Activated CD8-positive, alpha-beta memory T cell treated with anti-CD3 and anti-CD28 coated beads for 4 hours (primary cell): ENCODE results near the gene PTCH1.

Source experiments
- DNase-seq, 2 donors: peaks; one replicate each; pipeline ENCODE4 v3.0.0-alpha.2; 2020; ENCODE audit warnings: low read depth in 2 of 2

The PTCH1 gene

GRCh38 chr9:95499046-95499676 is 17.6 kb downstream of the PTCH1 start:
- no peak for DNase-seq

DNA sequence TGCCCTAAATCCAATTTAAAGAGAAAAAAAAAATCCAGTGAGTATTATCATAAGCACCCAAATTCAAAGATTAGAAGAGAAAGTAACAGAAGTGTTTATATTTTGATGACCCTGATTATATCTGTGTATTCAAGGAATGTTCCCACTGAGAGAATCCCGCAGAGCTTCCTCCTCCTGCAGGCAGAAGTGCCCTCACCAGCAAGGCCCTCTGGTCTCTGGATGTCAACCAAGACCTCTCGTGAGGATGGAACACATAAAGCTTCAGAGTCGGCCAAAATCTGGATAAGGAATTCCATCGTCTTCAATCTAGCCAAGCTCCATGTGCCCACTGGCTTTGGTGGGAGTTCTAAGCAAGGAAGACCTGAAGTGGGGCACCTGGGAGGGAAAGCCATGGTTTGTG is 18.1 kb downstream of the PTCH1 start:
- no peak for DNase-seq

DNA sequence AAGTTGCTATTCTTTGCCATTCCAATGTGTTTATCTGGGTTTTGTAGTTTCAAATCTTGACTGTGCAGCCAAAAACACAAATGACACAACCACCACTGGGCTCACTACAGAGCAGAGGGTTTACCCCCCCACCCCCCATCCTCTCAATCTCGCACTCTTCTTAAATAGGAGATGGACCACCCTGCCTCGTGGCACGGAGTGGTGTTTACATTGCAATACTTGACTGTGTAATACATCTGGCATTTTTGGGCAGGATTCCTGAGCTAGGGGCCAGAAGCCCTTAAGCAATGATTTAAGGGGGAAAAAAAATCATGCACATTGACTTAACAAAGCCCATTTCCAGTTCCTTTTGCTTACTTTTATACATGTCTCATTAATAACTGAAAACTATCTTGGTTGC is 19.0 kb downstream of the PTCH1 start:
- DNase-seq, result no peak

GRCh38 chr9:95496687-95497086 is 20.1 kb downstream of the PTCH1 start:
- no peak for DNase-seq

DNA sequence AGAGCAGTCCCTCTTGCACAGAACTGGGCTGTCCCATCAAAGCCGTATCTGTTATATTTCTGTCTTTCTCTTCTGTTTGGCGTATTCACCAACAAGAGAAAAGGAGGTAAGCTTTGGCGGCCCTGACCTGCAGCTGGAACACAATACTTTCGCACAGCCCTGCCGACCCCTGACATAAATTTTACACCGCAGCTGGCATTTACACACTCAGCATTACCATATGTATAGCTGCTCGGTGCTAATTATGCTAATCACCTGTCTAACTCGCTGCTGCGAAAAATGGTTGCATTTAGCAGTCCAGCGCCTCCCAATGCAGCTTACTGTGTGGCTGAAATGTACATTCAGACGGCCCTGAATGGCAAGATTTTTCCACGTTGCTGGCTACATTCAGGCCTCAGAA is 20.8 kb downstream of the PTCH1 start:
- no peak for DNase-seq

GRCh38 chr9:95495529-95495928 is 21.2 kb downstream of the PTCH1 start:
- no peak for DNase-seq

- peak; percentile 62 to 65 for DNase-seq
These were observed 22.1 kb downstream of the PTCH1 start for GRCh38 chr9:95494416-95495371.

DNA sequence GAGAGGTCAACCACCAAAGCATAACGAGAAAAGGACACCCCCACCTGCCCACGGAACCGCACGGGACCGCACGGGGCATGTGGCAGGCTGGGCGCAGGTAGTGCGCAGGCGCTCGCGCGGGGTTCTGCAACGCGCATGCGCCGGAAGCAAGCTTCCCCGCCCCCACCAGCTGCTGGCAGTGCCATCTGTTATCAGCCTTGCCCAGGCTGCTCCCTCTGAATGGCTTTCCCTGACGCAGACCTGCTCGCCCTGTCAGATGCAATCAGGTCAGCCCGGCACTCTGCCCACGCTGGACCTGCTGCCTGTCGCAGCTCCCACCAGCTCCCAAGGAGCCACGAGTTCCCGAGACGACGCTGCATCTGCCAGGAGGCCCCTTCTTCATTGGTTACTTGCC is 22.8 kb downstream of the PTCH1 start:
- DNase-seq, result no peak

GRCh38 chr9:95493402-95493801 is 23.4 kb downstream of the PTCH1 start:
- no peak for DNase-seq

DNA sequence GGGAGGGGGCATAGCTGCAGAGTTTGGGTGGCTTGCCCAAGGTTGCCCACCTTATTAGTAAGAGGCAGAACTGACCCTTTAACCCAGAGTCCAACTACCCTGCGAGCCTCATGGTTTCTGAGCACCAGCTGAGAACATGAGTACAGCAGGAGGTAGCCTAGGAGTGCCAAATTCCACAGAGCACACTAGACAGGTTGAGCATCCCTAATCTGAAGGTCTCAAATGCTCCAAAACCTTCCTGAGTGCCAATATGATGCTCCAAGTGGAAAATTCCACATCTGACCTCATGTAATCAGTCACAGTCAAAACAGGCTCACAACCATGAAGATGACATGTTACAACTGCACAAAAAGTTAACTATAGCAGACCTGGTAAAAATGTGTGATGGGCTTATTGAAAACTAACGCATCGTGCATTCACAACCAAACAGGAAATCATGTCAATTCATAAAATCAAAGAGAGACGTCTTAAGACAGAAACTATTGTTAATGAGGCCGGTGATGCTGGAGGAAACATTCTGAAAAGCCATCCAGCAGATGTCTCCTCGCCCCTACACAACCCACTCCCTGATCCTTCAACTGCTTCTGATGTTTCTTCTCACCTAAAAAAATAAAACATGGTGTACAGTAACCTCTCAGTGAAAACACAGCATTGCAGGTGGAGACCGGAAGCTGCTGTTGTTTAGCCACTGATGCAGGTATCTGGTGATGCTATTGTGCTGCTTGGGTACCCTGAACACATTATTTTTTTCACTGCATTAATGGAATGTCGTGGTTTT is 25.0 kb downstream of the PTCH1 start:
- no peak for DNase-seq

DNA sequence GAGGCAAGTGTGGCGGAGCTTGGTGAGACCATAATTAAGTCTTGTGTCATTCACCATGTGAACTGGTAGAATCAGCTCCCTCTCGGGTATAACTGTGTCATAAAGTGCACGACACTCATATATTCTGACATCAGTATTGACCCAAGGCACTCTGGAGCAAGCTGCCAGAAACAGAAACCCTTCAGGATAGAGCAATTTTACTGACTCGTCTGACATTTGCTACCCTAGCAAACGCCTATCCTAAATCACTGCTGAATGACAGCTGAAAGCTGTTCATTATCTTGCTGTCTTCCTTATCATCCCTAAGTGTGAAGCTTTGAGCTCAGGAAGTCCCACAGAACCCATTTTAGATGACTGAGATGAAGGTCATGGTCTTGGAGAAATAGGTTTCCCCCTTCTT is 27.8 kb downstream of the PTCH1 start:
- no peak for DNase-seq

GRCh38 chr9:95486318-95486717 is 30.5 kb downstream of the PTCH1 start:
- no peak for DNase-seq

- DNase-seq, result no peak
These were observed 32.5 kb downstream of the PTCH1 start for GRCh38 chr9:95484225-95484624.

DNA sequence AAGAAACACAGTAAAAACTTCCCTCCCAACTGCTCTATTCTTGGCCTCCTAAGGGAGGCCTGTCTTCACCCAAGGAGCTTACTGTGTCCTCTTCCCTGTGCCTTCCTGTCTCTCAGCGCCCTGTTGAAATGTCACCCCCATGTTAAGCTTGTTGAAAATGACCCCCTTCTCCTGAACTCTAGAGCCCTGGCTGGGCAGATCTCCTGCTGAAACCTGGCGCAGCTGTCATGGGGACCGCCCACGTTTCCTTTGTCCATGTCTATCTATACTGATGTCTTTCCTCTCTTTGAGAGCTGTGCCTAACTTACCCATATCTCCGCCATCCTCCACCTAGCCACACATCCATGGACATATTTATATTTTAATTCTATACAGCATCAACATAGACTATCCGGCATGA is 33.3 kb downstream of the PTCH1 start:
- no peak for DNase-seq

GRCh38 chr9:95482621-95483020 is 34.1 kb downstream of the PTCH1 start:
- no peak for DNase-seq

DNA sequence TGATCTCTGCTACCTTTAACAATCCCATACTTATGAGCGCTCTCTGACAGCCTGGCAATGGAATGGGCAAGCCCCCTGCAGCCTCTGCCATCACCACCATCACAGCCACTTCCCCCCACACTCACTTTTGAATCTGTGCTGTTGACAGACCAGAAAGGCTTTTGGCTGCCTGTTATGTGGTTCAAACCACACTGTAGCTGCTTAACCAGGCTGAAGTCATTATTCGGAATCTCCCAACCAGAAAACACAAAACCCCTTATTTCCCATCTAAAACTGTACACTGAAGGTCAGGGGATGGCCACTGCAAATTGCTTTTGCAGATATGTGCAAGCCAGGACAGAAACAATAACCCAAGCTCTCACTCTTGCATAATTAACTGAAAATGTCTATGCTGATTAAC is 35.8 kb downstream of the PTCH1 start:
- no peak for DNase-seq

DNA sequence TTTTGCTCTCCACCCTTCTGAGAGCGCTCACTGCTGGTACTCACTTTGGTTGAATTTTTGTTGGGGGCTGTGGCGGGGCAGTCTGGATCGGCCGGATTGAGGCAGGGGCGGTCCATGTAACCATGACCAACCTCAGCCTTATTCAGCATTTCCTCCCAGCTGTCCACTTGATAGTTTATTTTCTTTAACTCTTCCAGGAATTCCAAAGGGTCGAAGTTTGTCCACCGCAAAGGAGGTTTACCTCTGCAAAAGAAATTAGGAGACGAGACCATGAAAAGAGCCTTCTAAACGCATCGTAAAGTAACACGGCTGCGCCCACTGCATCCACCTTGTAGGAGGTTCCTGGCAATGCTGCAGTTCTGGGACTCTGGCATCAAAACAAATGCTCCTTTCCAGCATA is 36.4 kb downstream of the PTCH1 start:
- DNase-seq, result no peak

GRCh38 chr9:95479330-95479729 is 37.4 kb downstream of the PTCH1 start:
- no peak for DNase-seq

GRCh38 chr9:95478335-95478734 is 38.4 kb downstream of the PTCH1 start:
- no peak for DNase-seq

DNA sequence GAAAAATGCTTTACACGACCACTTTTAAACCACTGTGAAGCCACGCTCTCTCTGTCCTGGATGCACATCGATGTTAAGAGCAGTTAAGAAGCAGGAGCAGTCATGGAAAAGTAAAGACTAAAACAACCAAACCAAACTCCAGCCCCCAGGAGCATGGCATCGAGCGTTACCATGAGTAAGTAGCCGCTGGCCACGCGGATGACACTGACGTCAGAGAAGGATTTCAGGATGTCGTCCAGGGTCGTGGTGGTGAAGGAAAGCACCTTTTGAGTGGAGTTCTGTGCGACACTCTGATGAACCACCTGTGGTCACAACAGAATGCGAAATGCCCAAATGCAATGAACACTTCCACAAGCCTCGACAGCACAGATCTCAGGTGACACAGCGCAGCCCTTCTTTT is 38.9 kb downstream of the PTCH1 start:
- no peak for DNase-seq

GRCh38 chr9:95477441-95477840 is 39.3 kb downstream of the PTCH1 start:
- DNase-seq, result no peak

- no peak for DNase-seq
These were observed 48.0 kb downstream of the PTCH1 start for GRCh38 chr9:95468791-95469190.

DNA sequence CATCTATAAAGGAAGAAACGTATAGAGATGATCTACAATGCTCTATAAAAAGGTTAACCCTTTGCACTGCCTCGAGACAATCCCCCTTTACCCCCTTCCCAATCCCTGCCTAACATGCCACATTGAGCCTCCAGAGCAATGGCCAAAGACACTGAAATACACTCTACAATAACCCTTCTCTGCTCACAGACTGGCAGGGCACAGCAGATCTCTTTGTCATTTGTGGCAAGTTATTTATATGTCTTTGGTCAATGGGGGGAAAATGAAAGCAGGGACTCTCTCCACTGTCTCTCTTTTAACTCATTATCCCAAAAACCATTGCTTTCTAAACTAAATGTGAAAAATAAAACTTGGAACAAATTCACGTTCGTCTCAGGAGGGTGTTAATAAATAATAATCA is 51.7 kb downstream of the PTCH1 start:
- DNase-seq, result no peak
